ENCODE data around the gene KRTAP25-1. TPM values are rescaled to one million over a fixed set of nuclear protein-coding genes. Genes with fewer than 3 reads are reported as not detected.

Gene KRTAP25-1
- total RNA-seq, 6 experiments from 2014 or later, result not detected

- no peak overlapping the region for H3K27ac Mint-ChIP-seq
- no peak for DNase-seq
- TF ChIP-seq, protein P1, sequence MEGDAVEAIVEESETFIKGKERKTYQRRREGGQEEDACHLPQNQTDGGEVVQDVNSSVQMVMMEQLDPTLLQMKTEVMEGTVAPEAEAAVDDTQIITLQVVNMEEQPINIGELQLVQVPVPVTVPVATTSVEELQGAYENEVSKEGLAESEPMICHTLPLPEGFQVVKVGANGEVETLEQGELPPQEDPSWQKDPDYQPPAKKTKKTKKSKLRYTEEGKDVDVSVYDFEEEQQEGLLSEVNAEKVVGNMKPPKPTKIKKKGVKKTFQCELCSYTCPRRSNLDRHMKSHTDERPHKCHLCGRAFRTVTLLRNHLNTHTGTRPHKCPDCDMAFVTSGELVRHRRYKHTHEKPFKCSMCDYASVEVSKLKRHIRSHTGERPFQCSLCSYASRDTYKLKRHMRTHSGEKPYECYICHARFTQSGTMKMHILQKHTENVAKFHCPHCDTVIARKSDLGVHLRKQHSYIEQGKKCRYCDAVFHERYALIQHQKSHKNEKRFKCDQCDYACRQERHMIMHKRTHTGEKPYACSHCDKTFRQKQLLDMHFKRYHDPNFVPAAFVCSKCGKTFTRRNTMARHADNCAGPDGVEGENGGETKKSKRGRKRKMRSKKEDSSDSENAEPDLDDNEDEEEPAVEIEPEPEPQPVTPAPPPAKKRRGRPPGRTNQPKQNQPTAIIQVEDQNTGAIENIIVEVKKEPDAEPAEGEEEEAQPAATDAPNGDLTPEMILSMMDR (IDR thresholded peaks at IDR 0.05), result no peak
- no peaks in the 10 kb centered on the region for H3K36me3 Mint-ChIP-seq (ENCODE audit: low read depth)
- no peaks in the 10 kb centered on the region for H3K4me1 Mint-ChIP-seq (ENCODE audit: low read depth)
- H3K27me3 Mint-ChIP-seq (ENCODE audit: insufficient read depth), result no peaks in the 10 kb centered on the region
- peaks cover 51% of the 10 kb centered on the region for H3K9me3 Mint-ChIP-seq
- H3K4me3 Mint-ChIP-seq, result no peak overlapping the region
These were observed 37.5 kb downstream of the KRTAP25-1 start for GRCh38 chr21:30251781-30252180.

DNA sequence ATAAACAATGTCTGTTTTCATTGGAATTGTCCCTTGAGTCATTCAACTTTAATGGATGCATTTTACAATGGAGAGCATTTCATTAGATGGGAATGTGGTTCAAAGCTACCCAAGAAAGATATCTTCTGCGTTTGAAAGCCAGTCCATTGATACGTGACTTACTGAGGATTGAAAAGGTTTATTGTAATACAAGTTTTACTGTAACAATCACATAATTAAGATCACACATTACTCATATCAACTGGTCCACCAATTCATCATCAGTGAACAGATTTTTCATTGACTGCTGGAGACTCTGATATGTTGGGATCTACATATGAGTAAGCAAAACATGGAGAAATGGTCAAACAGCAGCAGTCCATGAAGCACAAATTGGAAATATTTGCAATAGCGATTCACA is 39.4 kb downstream of the KRTAP25-1 start:
- Mint-ChIP-seq H3K4me3 (no peak overlapping the region), H3K36me3 (ENCODE audit: low read depth) (no peaks in the 10 kb centered on the region), H3K27me3 (ENCODE audit: insufficient read depth) (no peaks in the 10 kb centered on the region), H3K27ac (no peak overlapping the region), H3K9me3 (peaks cover 42% of the 10 kb centered on the region), H3K4me1 (ENCODE audit: low read depth) (no peaks in the 10 kb centered on the region)
- DNase-seq, result no peak
- TF ChIP-seq, protein P1 (IDR thresholded peaks at IDR 0.05), result no peak

DNA sequence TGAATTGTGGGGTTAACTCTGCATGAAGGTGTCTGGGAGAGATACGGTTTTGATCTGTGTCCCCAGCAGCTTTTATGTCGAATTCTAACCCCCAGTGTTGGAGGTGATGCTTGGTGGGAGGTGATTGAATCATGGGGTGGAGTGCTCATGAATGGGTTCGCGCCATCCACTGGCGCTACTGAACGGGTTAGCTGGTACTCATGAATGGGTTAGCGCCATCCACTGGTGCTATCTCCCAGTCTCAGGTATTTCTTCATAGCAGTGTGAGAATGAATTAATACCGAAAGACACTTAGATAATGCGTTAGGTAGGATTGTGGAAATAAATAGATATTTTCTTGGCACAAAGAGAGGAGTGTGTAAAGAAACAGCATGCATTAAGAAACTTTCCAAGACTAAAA is 40.5 kb downstream of the KRTAP25-1 start:
- Mint-ChIP-seq H3K27me3 (ENCODE audit: insufficient read depth) (no peaks in the 10 kb centered on the region), H3K4me1 (ENCODE audit: low read depth) (no peaks in the 10 kb centered on the region), H3K36me3 (ENCODE audit: low read depth) (no peaks in the 10 kb centered on the region), H3K4me3 (no peak overlapping the region), H3K9me3 (peaks cover 52% of the 10 kb centered on the region), H3K27ac (no peak overlapping the region)
- no peak for DNase-seq
- TF ChIP-seq, protein P1 (IDR thresholded peaks at IDR 0.05), result no peak

- Mint-ChIP-seq H3K27ac (no peak overlapping the region), H3K4me1 (ENCODE audit: low read depth) (no peaks in the 10 kb centered on the region), H3K9me3 (peaks cover 49% of the 10 kb centered on the region), H3K36me3 (ENCODE audit: low read depth) (no peaks in the 10 kb centered on the region; the same call in 1 of the 2 replicates), H3K4me3 (no peak overlapping the region), H3K27me3 (ENCODE audit: insufficient read depth) (no peaks in the 10 kb centered on the region)
- TF ChIP-seq, protein P1 (IDR thresholded peaks at IDR 0.05), result no peak
- no peak for DNase-seq
These were observed 44.3 kb downstream of the KRTAP25-1 start for GRCh38 chr21:30245061-30245460.

GRCh38 chr21:30243691-30244090 is 45.6 kb downstream of the KRTAP25-1 start:
- Mint-ChIP-seq H3K27me3 (ENCODE audit: insufficient read depth) (no peaks in the 10 kb centered on the region), H3K4me1 (ENCODE audit: low read depth) (no peaks in the 10 kb centered on the region), H3K36me3 (ENCODE audit: low read depth) (no peaks in the 10 kb centered on the region; the same call in 1 of the 2 replicates), H3K27ac (no peak overlapping the region), H3K9me3 (peaks cover 45% of the 10 kb centered on the region), H3K4me3 (no peak overlapping the region)
- DNase-seq, result no peak
- TF ChIP-seq, protein P1 (IDR thresholded peaks at IDR 0.05), result no peak

GRCh38 chr21:30240661-30241060 is 48.7 kb downstream of the KRTAP25-1 start:
- Mint-ChIP-seq H3K4me3 (no peak overlapping the region), H3K4me1 (ENCODE audit: low read depth) (no peaks in the 10 kb centered on the region), H3K27ac (no peak overlapping the region), H3K27me3 (ENCODE audit: insufficient read depth) (no peaks in the 10 kb centered on the region), H3K9me3 (peaks cover 55% of the 10 kb centered on the region), H3K36me3 (ENCODE audit: low read depth) (no peaks in the 10 kb centered on the region; the same call in 1 of the 2 replicates)
- TF ChIP-seq, protein P1 (IDR thresholded peaks at IDR 0.05), result no peak
- DNase-seq, result no peak

All from HFFc6 (cell line).